GM12874 (cell line): Measurements from ENCODE around the gene DNMT3L.
"Not testable (repeated sequence)": the region's sequence is repeated elsewhere in the genome, so short reads cannot be mapped to it uniquely, and the experiment has no call there.

ENCODE experiments used
- TF ChIP-seq, protein P1 (sequence below): IDR thresholded peaks from 2 replicates; pipeline ENCODE4 v1.5.1; 2011; ENCODE audit warnings: low read depth, mild to moderate bottlenecking, control low read depth, low read length, moderate library complexity; ENCODE audit not compliant: insufficient read depth

DNMT3L gene

DNA sequence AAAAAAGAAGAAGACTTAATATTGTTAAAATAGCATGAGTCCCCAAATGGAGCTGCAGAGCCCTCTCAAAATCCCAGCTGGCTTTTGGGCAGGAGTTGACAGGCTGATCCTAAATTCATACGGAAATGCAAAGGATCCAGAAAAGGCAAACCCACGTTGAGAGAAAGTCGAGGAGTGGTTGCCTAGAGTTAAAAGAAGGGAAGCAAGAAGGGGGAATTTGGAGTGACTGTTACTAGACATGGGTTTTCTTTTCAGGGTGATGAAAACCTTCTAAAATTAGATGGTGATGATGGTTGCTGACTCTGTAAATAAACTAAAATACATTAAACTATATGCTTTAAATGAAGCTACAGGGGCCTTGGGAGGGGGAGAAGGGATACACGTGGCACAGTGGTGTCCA lies 1.6 kb downstream of the DNMT3L start:
- TF ChIP-seq, protein P1, sequence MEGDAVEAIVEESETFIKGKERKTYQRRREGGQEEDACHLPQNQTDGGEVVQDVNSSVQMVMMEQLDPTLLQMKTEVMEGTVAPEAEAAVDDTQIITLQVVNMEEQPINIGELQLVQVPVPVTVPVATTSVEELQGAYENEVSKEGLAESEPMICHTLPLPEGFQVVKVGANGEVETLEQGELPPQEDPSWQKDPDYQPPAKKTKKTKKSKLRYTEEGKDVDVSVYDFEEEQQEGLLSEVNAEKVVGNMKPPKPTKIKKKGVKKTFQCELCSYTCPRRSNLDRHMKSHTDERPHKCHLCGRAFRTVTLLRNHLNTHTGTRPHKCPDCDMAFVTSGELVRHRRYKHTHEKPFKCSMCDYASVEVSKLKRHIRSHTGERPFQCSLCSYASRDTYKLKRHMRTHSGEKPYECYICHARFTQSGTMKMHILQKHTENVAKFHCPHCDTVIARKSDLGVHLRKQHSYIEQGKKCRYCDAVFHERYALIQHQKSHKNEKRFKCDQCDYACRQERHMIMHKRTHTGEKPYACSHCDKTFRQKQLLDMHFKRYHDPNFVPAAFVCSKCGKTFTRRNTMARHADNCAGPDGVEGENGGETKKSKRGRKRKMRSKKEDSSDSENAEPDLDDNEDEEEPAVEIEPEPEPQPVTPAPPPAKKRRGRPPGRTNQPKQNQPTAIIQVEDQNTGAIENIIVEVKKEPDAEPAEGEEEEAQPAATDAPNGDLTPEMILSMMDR: no peak

DNA sequence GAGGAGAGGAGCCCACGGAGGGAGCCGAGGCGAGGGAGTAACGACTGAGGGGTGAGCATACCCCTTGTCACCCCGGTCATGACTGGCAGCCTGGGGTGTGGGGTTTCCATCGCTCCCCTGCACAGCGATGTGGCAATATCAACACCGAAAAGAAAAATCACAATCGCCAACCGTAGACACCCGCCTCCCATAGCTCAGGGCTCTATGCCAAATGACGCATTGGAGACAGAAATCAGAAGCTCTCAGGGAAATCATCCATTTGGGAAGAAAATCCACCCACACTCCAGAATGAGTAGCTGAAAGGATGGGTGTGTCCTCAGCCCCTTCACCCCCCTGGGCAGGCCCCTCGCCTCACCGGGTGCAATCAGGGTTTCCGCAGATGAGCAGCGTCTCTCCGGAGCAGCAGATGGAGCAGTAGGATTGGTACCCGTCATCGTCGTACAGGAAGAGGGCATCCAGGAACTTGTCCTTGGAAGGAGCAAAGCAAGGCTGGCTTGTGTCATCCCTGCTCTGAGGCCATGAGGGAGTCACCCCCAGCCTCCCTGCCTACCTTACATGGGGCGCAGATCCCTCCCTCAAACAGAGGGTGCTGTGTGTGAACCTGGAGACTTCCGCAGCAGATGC lies 2.5 kb downstream of the DNMT3L start:
- TF ChIP-seq, protein P1: no peak

DNA sequence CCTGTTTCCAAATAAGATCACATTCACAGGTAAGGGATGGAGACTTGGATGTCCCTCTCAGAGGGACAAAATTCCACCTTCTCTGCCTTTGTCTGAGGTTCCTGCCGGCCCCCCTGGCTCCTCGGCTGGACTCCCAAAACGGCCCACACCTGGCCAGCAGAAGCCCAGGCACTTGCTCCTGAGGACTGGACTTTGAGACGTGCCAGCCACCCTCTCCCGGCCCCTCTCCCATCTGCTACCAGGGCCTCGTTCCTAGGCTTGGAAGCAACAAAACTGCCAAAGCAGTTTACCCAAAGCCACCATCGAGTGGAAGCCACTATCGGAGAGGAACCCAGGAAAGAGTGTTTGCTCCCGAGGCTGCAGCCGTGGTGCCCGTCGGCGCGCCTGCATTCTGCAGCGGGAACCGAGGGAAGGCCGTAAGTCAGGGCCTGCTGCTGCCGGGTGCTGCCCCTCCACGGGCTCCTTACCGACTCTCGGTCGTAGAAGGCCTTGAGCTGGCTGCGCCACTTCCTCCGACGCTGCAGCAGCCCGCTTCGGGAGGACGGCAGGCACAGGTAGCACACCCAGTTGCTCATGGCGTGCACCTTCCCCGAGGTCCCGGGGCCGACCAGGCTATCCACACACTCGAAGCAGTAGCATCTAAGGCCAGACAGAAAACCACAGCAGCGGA lies 3.5 kb downstream of the DNMT3L start:
- TF ChIP-seq, protein P1: no peak

DNA sequence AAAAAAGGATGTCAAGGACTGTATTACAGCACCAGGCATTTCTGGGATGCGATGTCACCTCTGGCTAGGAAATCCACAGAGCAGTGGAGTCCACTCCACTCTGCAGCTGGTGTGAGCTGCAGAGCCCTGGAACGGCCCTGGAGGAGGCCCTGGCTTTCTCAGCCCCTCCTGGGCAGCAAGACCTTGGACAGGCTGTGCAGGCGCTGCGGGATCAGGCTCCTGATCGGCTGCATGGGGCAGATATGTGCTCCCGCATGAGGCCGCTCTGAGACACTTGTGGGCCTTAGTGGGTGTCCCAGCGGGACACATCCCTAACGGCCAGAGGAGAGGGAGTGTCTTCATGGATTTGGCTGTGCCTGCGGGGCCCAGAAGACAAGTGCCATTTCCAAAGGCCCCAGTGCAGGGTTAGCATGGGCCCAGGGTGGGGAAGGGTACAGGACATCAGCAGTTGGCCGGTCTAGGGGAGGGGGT lies 6.2 kb downstream of the DNMT3L start:
- TF ChIP-seq, protein P1: no peak

DNA sequence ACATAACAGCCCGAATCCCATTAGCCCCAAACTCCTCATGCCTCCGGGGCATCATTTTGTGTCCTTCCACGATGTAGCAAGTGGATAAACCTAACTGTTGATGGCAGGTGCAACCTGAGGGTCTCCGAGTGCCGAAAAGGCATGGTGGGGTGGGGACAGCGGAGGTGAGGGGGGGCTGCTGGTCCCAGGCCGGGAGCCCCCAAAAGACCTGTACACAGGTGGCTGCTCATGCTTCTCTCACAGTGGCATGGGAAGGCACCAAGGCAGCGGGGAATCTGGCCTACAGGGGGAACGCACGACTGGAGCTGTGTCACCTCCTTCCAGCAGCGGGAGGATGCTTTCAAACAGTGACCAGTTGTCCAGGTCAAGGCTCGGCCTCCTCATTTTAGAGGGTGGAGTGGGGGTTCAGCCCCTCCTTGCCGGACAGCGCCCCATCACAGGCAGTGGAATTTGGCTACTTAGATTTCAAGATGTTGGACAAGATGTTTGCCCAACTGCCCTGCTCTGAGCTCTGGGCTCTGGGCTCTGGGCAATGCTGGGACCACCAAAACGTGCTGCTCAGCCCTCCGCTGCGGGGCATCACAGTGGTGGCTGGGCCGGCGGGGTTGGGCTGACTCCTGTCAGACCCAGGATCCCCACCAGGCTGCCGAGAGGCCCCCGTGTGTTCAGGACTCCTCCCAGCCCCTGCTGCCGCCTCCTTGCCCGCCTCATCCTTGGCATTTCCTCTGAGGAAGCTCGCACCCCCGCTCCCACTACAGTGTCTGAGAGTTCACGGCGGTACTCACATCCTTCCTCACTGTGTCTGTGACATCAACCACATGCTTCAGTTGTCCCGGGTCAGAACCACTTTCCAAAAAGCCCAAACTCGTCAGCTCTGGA lies 7.6 kb downstream of the DNMT3L start:
- TF ChIP-seq, protein P1: no peak

DNA sequence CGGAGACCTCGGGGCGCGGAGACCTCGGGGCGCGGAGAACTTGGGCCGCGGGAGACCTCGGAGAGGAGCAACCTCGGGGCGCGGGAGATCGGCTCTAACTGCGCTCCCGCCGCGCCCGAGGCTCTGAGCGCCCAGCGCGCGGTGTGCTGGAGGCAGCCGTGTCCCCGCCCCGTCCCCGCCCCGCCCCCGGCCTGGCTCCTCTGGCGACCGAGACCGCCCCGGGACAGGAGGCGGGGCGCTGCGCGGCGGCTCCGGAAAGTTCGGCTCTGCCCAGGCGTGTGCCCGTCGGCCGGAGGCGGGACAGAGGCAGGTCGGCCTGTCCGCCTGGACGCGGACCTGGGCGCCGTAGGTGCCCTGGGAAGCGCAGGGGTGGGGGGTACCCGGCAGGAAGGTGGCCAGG lies 20.9 kb downstream of the DNMT3L start, which contains the start of gene ICOSLG:
Gene ICOSLG, minus strand, starts transcription at position 102 of the 400 bp plus-strand sequence. CDS start 126 bp downstream, outside the sequence.
- TF ChIP-seq, protein P1: not testable (repeated sequence)

DNA sequence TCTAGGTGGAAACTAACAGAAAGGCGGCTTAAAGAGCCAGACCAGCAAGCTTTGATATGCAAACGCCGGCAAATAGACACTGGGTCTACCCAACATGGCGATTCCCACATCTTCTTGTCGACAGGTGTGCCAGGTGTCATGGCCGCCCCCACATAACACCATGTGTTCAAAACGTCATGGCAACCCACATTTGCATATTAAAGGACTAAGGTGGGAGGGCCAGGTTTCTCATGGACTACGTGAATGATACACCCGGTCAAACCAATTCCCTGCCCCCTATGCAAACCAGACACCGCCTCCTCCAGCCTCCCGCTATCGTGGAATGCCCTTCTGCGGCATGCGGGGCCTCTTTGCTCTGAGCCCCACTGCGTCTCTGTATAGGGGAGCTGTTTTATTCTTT lies 62.2 kb downstream of the DNMT3L start:
- TF ChIP-seq, protein P1: no peak
